HG02623 (cell line): ENCODE measurements around the gene DYNC1LI2.
A peak's percentile ranks its signal among the peaks of the same experiment; 100 is the strongest.
"Not testable (repeated sequence)": the region's sequence is repeated elsewhere in the genome, so short reads cannot be mapped to it uniquely, and the experiment has no call there.

Experiments
- ATAC-seq: cut with Tn5 transposase; IDR thresholded peaks from one replicate; pipeline ENCODE4 v1.9.1; 2021; ENCODE audit warnings: moderate library complexity; ENCODE audit not compliant: unreplicated experiment

The DYNC1LI2 gene

DNA sequence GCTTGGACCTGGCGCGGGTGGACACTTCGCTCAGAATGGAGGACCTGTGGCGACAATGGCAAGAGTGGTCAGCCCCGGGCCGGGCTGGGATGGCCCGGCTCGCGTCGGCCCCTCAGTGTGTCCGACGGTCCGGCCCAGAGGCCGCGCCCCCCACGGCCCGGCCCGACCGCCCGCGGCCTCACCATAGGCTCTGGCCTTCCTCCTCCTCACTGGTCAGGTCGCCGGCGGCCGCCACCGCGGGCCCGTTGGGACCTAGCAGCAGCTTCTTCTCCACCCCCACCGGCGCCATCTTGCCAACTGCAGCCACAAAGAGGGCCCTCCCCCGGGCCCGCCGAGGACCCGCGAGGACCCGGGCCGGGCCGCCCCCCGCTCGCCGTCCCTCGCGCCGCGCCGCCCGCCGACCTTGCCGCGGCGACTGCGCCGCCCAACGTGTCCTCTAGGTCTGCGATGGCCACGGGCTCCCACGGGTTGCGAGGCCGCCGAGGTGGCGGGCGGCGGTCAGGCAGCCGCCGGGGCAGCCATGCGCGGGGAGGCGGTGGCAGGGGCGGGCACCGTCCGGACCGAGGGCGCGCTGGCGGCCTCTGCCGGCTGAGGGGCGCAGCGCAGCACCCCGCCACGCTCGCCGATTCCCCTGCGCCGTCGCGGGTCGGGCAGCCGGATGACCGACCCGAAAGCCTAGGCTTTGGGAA lies at the start of gene DYNC1LI2:
DYNC1LI2 (minus strand) TSS at position 307 of the 689 bp plus-strand sequence; CDS start at position 289, 18 bp downstream.
- peak; percentile 83 for ATAC-seq

DNA sequence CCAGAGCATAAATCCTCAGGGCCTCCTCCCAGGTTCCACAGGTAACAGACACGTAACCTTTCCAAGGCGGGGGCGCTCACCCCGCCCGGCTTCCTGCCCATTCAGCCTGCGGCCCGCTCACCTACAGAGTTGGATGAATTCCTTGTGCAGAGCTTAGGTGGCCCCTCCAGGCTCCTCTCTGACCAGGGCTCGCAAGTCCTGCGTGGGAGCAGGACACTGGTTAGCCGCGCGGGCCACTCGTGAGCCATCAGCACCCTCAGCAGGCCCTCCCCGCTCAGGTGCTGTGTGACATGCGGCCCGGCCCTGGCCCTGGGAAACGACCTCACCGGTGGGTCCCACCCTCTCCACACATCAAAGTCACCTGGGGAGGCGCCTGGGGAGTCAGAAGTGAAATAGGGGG lies 49.4 kb upstream of the DYNC1LI2 start:
- no peak for ATAC-seq

DNA sequence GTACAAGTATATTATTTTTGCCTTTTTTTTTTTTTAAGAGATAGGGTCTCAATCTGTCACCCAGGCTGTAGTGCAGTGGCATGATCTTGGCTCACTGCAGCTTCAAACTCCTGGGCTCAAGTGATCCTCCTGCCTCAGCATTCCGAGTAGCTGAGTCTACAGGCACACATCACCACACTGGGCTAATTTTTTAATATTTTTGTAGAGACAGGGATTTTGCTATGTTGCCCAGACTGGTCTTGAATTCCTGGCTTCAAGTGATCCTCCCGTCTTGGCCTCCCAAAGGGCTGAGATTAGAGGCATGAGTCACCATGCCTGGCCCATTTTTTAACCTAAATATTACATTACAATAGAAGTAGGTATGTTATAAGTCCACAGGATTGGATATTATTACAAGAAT lies 46.8 kb upstream of the DYNC1LI2 start:
- no peak for ATAC-seq

DNA sequence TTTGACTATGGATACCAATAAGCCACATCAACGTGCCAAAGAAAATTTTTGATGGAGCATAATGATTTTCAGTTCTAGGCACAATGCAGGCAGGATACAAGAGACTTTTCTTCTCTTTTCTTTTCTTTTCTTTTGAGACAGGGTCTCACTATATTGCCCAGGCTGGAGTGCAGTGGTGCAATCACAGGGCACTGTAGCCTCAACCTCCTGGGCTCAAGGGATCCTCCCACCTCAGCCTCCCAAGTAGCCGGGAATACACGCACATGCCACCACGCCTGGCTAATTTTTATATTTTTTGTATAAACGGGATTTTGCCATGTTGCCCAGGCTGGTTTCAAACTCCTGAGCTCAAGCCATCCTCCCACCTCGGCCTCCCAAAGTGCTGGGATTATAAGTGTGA lies 42.6 kb upstream of the DYNC1LI2 start:
- not testable (repeated sequence) for ATAC-seq

DNA sequence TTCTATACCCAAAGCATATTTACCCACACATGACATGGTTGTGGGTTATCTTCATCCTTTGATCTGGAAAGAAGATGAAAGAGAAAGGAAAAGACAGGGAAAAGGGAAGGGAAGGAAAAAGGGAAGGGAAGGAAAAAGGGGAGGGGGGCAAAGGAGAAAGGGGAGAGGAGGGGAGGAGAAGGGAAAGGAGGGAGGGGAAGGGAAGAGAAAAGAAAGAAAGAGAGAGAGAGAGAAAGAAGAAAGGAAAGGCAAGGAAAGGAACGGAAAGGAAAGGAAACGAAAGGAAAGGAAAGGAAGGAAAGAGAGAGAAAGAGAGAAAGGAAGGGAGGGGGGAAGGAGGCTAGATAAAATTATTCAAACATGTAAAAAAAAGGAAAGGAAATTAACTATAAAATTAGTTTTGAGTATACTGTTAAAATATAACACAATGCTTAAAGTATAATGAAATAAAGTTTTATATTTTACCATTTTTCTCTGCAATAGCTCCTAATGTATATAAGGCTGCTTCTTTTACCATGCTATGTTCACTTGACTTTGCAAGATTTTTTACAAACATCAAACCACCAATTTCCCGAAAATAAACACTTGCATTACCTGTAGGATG lies 38.8 kb upstream of the DYNC1LI2 start:
- ATAC-seq, result no peak

DNA sequence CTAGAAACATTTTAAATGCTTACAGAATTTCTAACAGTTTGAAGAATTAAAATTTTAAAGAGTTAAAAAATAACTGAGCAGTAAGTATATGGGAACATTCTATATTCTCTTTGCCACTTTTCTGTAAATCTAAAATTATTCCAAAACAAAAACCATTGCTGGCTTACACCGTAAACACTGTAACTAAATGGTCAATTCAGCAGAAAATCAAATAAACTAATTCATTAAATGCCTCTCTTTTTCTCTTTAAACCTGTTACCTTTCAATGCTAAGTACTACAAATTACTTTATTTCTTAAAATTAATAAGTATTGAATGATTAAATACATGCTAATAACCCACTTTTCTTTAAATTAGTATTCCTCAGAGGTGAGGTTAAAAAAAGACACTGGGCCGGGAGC lies 36.0 kb upstream of the DYNC1LI2 start:
- ATAC-seq, result no peak

DNA sequence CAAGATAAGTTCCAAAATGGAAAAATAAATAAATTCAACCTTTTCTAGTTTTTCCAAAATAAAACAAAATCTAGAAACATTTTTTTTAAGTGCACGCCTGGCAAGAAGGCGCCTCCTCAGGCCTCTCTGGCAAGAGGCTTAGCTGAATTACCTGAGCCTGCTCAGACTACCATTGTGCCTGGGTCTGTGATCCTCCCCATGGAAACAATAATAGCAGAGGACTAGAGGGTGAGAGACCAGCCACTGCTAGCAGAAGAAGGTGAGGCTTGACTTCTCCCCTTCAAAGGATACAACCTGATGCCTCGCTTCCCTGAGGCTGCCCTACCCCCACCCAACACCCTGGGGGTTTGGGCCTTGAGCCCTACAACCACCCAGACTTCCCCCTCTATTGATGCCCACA lies 35.1 kb upstream of the DYNC1LI2 start:
- no peak for ATAC-seq

DNA sequence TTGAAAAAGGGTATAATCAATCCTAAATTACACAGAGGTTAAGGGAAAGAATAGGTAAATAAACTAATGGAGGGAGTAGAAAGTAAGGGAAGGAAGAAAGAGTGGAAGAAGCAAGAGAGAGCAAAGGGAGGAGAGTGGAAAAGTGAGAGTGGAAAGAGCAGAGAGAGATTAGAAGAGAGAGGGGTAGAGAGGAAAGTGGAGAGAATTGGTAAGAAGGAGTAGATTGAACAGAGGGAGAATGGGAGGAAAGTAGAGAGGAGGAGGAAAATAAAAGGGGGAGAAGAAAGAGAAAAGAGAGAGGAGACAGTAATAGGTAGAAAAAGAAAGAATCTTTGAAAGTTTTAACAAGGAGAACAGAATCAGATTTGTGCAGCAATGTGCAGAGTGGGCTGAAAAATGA lies 25.0 kb upstream of the DYNC1LI2 start:
- ATAC-seq, result no peak

DNA sequence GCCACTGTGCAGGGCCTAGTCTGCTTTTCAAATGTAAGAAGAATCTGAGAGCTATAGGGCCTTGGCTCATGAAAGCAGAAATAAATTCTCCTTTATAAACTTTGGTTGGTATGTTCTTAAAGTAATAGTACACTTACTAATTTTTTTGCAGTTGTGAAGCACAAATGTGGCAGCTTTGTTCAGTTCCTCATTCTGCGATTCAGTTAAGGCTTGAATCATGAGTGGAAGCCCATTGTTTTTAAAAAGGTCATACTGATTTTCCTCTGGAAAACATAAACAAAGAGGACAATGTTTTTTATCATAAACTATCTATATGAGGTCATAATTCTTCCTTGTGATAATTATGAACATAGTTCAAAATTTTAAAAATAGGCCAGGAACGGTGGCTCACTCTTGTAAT lies 23.6 kb upstream of the DYNC1LI2 start:
- ATAC-seq, result no peak

DNA sequence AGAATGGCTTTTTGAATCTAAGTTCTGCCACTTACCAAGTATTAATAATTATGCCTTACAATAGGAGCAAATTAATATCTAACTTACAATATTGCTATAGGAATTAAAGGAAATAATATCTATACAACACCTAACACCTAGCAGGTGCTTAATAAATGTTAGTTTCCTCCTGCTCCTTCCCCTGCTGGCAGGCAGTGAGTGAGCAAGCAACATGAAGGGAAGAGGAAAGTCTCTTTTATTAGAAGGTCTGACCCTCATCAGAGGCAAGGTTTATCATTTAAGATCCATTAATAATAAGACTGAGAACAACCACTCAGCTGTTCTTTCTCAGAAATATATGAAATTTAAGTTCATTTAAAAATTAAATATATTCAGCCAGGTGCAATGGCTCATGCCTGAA lies 6.7 kb upstream of the DYNC1LI2 start:
- no peak for ATAC-seq

DNA sequence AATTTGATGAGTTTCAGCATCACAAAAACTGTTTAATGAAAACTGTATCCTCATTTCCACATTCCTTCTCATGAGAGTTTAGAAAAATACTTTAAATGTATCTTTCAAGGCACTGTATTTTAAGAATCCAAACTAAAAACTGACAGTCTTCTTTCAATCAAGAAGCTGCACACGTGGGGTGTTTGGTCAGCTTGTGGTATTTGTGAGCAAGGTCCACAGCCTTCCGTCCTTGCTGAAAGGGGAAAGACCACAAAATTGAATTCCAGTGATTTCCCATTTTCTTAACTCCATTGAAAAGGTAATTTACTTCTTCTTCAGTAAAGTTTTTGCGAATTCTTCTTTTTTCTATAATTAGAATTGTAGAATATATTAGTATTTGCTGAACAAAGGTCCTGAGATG lies 3.4 kb upstream of the DYNC1LI2 start:
- ATAC-seq, result no peak

DNA sequence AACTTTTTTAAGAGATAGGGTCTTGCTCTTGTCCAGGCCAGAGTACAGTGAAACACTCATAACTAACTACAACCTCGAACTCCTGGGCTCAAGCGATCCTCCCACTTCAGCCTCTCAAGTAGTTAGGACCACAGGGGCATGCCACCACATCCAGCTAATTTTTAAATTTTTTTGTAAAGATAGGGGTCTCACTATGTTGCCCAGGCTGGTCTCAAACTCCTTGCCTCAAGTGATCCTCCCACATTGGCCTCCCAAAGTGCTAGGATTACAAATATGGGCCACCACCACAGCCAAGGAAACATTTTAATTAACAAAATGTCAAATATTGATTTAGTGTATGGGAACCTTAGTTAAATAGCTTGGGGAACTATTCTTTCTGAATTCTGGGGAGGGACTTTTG lies 2.8 kb upstream of the DYNC1LI2 start:
- ATAC-seq, result no peak

DNA sequence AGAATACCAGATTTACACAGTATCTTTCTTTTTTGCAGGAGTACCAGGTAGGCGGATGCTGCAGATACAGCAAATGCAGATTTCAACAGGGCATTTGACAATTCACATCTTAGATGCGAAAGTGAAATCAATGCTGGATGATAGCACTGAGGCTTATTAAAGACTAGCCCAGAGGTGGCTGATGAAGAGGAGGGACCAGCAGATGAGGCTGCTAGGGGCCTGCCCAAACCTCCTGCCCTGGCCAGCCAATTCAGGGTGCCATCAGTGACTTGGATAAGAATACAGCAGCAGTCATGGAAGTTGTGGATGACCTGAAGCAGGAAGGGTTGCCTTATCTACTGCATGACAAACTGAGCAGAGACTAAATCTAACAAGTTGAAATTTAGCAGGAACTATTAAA lies 1.5 kb upstream of the DYNC1LI2 start:
- no peak for ATAC-seq

DNA sequence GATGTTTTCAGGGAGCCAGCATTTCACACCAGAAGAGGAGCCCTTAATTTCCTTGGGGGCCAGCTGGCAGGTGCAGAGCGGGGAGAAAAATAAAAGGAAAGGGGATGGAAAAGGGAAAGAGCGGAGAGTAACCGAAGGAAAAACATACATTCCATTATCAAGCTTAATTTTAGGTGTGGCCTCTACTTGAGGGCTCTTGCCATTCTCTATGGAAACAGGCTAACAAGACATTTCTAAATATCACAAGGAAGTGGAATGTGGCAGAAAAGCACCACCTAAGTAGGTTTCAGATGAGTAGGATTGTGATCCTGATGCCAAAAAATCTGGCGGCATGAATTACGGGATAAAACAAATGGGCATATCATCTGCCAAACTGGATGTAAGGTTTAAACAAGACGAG lies 970 bp upstream of the DYNC1LI2 start:
- ATAC-seq, result no peak

DNA sequence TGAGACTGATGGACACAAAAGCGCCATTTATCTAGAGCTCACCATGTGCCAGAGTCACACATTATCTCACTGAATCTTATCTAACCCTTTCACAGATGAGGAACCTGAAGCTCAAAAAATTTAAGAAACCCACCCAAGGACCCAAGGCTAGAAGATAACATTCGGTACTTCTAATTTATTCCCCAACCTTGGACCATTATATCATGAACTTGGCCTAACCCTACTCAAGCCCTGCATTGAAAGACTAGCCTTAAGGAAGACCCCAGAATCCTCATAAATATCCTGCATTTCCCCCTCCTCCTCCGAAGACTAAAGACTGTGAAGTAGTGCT lies 548 bp upstream of the DYNC1LI2 start:
- no peak for ATAC-seq

DNA sequence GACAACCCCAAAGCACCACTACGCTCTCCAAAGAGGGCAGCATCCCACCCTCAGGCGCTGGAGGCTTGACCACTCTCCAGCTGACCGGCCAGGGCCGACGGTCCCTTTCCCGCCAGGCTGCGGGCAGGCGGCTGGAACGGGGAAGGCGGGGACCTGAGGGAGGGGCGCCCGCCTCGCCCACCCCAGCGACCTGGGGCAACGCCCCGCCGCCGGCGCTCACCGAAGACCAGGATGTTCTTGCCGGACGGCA lies 431 bp downstream of the DYNC1LI2 start:
- ATAC-seq, result peak; percentile 12

DNA sequence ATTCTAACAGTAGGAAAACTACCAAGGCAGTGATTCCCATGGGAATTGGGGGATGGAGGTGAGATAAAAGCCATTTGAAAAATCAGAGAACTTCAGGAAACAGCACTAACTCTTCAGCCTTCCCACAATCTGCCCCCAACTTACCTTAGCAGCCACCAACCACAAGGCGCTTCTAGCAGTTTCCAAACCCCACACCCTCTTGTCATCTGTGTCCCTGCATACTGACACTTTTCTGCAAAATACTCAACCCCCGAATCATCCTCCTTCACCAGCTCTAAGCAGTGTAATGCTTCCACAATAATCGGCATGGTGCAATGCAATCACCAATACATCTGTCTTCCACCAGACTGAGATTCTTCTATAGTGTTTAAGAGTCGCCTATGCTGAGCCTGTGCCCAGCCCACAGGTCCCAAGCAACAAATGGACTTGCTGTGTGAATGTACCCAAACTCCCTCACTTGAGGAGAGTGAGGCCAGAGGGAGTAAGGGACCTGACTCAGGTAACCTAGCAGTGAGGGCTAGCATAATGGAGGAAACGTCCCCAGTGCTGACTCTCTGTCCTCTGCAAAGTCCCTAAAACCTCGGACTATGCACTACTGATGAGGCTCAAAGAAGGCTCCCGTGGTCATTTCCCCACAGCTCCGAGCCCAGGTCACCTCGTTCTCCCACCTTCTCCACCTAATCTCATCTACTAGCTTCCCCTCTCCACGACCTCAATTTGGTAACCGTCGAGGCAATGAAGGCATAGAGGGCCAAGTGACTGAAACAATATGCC lies 943 bp downstream of the DYNC1LI2 start:
- ATAC-seq, result no peak

DNA sequence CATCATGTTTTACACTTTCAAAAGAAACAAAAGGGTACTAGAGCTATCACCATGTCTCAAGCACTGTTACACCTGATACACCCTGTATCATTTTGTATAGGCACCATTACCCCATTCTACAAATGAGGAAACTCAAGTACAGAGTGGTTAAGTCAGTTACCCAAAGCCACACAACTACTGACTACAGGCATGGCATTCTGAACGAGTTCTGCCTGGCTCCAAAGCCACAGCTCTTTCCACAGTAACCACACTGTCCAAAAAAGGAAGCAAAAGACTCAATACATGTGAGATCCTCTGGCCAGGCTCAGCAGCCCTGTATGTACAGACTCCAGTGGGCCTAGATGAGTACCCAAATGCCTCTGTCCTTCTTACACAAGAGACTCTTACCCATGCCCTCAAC lies 4.7 kb downstream of the DYNC1LI2 start:
- no peak for ATAC-seq

DNA sequence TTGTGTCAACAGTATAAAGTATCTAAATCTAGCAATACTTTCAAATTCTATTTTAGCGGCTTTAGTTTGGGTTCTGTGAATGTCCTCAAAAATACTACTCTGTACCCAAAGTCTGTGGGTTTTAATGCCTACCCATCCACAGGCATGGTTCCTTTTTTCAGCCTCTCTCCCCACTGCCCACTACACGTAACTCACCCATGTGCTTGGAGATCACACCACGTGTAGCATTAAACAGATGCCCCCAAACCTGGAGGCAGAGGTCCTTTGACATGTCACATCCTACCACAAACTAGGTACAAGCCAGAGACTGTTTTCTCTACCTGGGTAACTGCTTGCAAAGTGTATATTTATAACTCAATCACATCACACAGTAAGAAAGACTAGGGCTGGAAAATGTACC lies 5.4 kb downstream of the DYNC1LI2 start:
- ATAC-seq, result no peak

DNA sequence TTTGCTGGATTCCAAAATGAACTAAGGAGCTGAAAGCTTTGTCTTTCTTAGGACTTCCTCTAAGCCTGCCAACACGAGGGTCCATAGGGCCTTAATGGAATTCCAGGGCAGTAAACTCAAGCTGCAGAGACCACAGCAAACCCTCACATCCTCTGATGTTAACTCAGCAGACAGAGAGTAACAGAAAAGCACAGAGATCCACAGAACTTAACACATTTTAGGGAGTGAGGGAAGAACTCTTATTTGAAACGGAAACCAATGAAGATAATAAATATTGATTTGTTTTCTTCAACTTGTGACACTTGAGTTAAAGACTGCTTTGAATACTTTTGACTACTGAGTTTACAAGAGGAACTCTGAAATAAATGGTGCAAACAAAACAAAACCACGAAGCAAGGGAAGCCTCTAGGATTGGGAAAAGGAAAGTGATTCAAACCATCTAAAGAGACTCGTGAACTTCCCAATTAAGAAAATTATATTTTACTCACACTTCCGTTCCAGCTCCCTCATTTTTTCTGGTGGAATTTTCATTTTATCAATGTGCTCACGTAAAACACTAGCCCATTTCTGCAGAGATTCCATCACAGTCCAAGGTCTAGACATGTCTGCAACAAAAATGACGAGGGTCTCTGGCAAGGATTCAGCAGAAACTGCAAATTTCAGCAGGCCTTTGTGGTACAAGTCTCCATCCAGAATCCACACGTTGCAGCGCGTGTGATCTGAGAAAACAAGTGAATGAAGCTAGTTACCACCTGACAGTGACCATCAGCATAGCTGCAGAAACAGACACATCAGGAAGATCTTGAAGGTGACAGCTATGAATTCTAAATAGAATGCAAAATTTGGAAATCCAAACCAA lies 9.2 kb downstream of the DYNC1LI2 start:
- no peak for ATAC-seq

DNA sequence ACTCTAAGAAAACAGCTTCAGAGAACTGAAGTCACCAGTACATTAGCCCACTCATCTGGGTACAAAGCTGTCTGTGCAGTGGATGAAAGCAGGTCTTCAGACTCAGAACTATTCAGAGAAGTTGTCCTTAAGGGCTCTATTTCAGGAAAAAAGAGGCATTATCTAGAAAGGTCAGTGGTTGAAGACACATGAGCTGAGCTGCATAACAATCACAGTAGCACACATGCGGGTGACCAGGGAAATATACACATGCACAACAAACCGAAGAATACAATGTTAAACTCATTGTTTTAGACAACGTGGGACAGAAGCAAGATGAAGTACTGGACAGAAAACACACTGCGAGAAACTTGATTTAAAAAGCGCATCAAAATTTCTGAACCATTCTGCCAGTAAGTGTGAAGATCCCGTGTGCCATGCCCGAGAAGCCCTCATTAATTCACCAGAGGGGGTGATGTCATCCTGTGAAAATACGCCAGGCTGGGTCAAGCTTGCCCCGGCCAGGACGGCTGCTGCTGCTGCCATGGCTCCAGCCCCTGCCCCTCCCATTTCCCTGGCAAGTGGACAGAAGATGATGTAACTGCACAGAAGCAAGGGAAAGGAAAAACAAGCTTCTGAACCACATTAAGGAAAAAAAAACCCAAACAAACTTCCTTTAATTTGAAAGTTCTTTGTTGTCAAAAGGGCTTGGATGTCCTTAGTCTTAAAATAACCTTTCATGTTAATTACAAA lies 10.1 kb downstream of the DYNC1LI2 start:
- no peak for ATAC-seq
